IPS DF 6.9 (cell line): ENCODE results near the gene ABCC4.

Experiments
- DNase-seq: peaks from one replicate; pipeline ENCODE4 v3.0.0-alpha.2; 2013; ENCODE audit warnings: low read depth, low spot score
- H3K27ac ChIP-seq: one replicate; pipeline ENCODE4 v1.5.1; 2013; ENCODE audit warnings: low read length, control low read depth
- H3K27me3 ChIP-seq: 2 replicates; pipeline ENCODE4 v1.6.1; 2013; ENCODE audit warnings: mild to moderate bottlenecking, low read length; ENCODE audit not compliant: control insufficient read depth, insufficient read depth
- H3K36me3 ChIP-seq: 2 replicates; pipeline ENCODE4 v1.6.1; 2013; ENCODE audit warnings: low read length; ENCODE audit not compliant: control insufficient read depth, insufficient read depth
- H3K4me1 ChIP-seq: 2 replicates; pipeline ENCODE4 v1.6.1; 2013; ENCODE audit warnings: low read length; ENCODE audit not compliant: control insufficient read depth, insufficient read depth
- H3K4me3 ChIP-seq: 2 replicates; pipeline ENCODE4 v1.5.1; 2013; ENCODE audit warnings: mild to moderate bottlenecking, low read length
- H3K9me3 ChIP-seq: 2 replicates; pipeline ENCODE4 v1.6.1; 2013; ENCODE audit warnings: low read length, inconsistent platforms; ENCODE audit not compliant: control insufficient read depth, insufficient read depth
- WGBS: extraction: QIAGEN DNeasy Blood & Tissue Kit; methylation state at CpG from one replicate; pipeline ENCODE4 v1.1.7; 2013; ENCODE audit warnings: mixed read lengths, missing lambda C conversion rate; ENCODE audit not compliant: insufficient read length, insufficient coverage; 5-methylcytosine and 5-hydroxymethylcytosine counted together

Gene ABCC4

DNA sequence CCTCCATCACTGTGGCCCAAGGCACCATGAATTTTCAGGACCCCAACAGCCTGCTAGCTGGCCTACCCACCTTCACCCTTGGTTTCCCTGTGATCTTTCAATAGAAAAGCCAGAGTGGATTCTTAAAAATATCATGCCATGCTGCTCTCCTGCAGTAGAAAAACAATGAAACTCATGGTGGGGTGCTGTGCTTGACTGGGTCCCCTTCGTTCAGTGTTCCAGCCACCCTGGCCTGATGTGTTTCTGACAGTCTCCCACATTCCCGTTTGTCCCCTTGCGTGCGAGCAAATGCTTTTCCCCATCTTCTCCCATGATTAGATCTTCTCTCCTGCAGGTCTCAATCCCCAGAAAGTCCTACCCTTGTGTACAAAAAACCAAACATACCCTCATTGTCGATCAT is 43.2 kb downstream of the ABCC4 start:
- WGBS: 100% methylated on average over 1 of the region's 5 CpGs
- no peak overlapping the region for H3K4me3 ChIP-seq
- H3K27me3 ChIP-seq: no peaks in the 10 kb centered on the region
- DNase-seq: no peak
- H3K36me3 ChIP-seq: no peaks in the 10 kb centered on the region
- H3K27ac ChIP-seq: no peak overlapping the region
- H3K9me3 ChIP-seq: no peaks in the 10 kb centered on the region
- H3K4me1 ChIP-seq: no peaks in the 10 kb centered on the region

DNA sequence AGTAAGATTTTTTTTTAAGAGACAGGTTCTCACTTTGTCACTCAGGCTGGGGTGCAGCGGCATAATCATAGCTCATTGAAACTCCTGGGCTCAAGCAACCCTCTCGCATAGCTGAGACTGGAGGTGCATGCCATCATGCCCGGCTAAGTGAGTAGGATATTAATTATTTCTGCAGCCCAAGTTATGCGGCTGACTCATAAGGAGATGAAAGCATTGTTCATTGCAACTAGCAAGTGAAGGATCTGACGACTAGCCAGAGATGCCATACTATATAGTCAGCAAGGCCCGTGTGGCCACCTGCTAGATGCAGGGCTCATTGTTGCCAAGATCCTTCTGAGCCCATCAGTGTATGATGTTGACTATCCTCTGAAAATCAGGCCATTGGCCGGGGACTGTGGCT is 45.2 kb downstream of the ABCC4 start:
- no peak for DNase-seq
- H3K4me1 ChIP-seq: no peaks in the 10 kb centered on the region

DNA sequence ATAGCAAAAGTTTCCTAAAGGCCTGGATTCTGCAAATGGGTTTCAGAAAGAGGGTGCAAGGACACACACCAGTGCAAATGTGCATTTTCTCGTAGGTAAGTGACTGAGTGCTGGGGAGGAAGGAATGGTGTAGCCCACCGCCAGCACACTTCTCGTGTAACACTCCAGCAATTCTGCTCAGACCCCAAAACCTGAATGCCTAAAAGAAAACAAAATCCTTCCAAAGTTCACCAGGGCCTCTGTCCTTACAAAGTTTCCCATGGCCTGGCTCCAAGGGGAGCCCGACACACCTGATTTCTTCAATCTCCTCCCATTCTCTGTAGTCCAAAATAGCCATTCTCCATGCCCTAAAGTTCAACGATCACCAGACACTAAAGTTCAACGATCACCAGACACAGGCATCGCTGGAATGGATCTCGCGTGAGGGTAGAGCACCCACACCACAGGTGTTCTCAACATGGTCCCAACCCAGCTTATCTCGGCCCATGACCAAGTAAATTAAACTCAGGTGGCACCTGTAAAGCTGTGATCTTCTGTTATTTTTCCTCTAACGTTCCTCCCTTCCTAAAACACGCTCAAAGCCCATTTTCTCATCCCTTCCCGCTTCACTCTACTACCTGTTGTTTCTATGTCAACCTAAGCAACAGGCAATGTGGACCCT is 46.0 kb downstream of the ABCC4 start:
- Histone ChIP-seq H3K9me3 (no peaks in the 10 kb centered on the region), H3K27me3 (no peaks in the 10 kb centered on the region), H3K4me3 (no peak overlapping the region), H3K27ac (no peak overlapping the region), H3K36me3 (no peaks in the 10 kb centered on the region), H3K4me1 (no peaks in the 10 kb centered on the region)
- no peak for DNase-seq
- 100% methylated on average over 3 of the region's 13 CpGs for WGBS

More for the DNA sequence above, 45.2 kb downstream of the ABCC4 start:
- H3K36me3 ChIP-seq: no peaks in the 10 kb centered on the region
- no peaks in the 10 kb centered on the region for H3K27me3 ChIP-seq
- no peak overlapping the region for H3K27ac ChIP-seq
- H3K9me3 ChIP-seq: no peaks in the 10 kb centered on the region
- H3K4me3 ChIP-seq: no peak overlapping the region
- WGBS: no CpG with 5 or more reads among the region's 7 CpGs

DNA sequence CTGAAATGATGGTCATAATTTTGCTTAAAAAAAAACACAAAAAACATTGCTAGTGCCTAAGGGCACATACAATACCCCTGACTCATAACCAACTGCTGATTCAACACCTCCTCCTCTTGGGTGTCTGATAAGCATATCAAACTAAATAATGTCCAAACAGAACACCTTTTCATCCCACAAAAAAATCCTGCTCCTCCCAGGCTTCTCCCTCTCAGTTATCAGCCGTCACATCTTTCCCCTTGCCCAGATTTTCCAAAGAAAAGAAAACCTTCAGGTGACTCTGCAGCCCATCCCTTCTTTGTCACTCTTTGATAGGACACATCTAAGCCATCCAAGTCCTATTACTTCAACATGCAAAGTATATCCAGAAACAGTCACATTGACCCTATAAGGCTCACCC is 46.9 kb downstream of the ABCC4 start:
- Histone ChIP-seq H3K36me3 (no peaks in the 10 kb centered on the region), H3K27ac (no peak overlapping the region), H3K4me1 (no peaks in the 10 kb centered on the region), H3K9me3 (no peaks in the 10 kb centered on the region), H3K27me3 (no peaks in the 10 kb centered on the region), H3K4me3 (no peak overlapping the region)
- WGBS: no CpG with 5 or more reads among the region's 1 CpG
- DNase-seq: no peak

DNA sequence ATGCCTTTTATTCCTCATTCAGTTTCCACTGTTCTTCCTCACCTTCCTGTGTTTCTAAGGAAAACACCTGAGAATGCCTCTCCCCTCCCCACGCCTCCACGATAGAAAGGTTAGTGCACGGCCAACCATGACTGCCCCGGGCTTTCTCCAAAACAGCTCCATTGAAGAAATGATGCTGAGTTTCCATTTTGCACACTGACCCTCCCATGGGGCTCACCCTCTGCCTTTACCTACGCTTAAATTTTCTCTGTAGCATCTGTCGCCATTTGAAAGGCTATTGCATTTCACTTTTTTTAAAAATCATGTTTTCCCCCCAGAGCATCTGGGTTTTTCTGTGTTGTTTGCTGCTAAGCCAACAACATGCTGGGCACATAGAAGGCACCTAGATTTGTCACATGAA is 48.2 kb downstream of the ABCC4 start:
- Histone ChIP-seq H3K36me3 (no peaks in the 10 kb centered on the region), H3K4me3 (no peak overlapping the region), H3K4me1 (no peaks in the 10 kb centered on the region), H3K27ac (no peak overlapping the region), H3K27me3 (no peaks in the 10 kb centered on the region), H3K9me3 (no peaks in the 10 kb centered on the region)
- no CpG with 5 or more reads among the region's 6 CpGs for WGBS
- DNase-seq: no peak

DNA sequence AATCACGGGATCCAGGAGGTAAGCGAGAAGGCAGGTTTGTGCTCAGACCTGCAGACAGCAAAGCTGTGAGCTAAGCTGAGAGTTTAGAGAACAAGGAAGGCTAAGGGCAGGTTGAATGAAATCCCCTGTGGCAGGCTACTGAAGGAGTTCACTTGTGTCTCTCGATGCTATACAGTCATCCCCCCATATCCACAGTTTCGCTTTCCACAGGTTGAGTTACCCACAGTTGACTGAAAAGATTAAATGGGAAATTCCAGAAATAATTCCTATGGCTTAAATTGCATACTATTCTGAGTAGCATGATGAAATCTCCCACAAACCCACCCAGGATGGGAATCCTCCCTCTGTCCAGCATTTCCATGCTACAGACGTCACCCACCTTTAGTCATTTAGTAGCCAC is 49.6 kb downstream of the ABCC4 start:
- no peak overlapping the region for H3K27ac ChIP-seq
- no peaks in the 10 kb centered on the region for H3K27me3 ChIP-seq
- no peaks in the 10 kb centered on the region for H3K36me3 ChIP-seq
- H3K9me3 ChIP-seq: no peaks in the 10 kb centered on the region
- WGBS: no CpG with 5 or more reads among the region's 5 CpGs
- no peaks in the 10 kb centered on the region for H3K4me1 ChIP-seq
- no peak overlapping the region for H3K4me3 ChIP-seq
- DNase-seq: no peak

DNA sequence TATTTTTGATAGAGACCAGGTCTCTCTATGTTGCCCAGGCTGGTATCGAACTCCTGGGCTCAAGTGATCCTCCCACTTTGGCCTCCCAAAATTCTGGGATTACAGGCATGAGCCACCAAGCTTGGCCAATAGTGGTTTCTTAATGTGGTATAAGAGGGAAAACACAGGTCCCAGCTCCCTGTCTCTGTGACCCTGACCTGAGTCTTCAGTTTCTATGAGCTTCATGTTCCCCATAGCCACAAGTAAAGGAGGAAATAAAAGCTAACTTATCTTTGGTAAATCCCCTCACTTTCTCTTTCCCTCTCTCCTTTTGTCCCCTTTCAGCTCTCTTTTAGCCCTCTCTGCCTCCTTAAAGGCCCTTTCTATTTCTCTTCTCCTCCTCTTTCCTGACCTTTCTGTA is 50.3 kb downstream of the ABCC4 start:
- H3K36me3 ChIP-seq: no peaks in the 10 kb centered on the region
- WGBS: no CpG with 5 or more reads among the region's 1 CpG

DNA sequence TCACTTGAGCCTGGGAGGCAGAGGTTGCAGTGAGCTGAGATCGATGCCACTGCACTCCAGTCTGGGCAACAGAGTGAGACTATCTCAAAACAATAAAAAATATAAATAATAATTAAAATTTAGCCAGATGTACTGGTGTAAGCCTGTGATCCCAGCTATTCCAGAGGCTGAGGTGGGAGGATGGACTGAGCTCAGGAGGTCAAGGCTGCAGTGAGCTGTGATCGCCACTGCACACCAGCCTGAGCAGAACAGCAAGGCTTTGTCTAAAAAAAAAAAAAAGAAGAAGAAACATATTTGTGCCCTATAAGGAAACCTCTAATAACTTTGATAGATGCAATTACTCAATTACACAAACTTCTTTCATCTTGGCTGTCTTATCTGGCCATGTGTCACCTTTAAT is 52.3 kb downstream of the ABCC4 start:
- no peaks in the 10 kb centered on the region for H3K9me3 ChIP-seq
- no peak for DNase-seq
- no peaks in the 10 kb centered on the region for H3K27me3 ChIP-seq
- H3K27ac ChIP-seq: no peak overlapping the region
- no peak overlapping the region for H3K4me3 ChIP-seq
- no peaks in the 10 kb centered on the region for H3K36me3 ChIP-seq
- no CpG with 5 or more reads among the region's 2 CpGs for WGBS
- H3K4me1 ChIP-seq: no peaks in the 10 kb centered on the region

More for the DNA sequence above, 50.3 kb downstream of the ABCC4 start:
- H3K27ac ChIP-seq: no peak overlapping the region
- H3K9me3 ChIP-seq: no peaks in the 10 kb centered on the region
- H3K4me1 ChIP-seq: no peaks in the 10 kb centered on the region
- DNase-seq: no peak
- no peaks in the 10 kb centered on the region for H3K27me3 ChIP-seq
- H3K4me3 ChIP-seq: no peak overlapping the region

DNA sequence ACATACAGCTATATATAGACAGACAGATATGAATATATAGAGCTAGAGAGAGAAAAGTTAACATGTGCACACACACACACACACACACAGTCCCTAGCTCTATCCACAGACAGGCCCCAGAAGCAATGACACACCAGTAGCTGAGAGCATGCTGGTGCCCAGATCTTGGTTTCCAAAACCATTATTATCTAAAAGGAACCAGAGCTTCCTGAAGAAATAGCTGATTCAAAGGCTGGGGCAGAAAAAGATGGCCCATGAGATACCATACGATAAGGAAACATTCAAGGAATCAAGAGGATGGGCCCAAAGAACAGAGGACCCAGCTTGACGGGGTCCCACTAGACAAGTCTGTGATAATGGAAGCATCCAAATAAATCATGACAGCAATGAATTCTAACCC is 53.4 kb downstream of the ABCC4 start:
- WGBS: no CpG with 5 or more reads among the region's 2 CpGs
- H3K27me3 ChIP-seq: no peaks in the 10 kb centered on the region
- no peaks in the 10 kb centered on the region for H3K9me3 ChIP-seq
- H3K4me1 ChIP-seq: no peaks in the 10 kb centered on the region
- H3K27ac ChIP-seq: no peak overlapping the region
- no peak for DNase-seq
- no peak overlapping the region for H3K4me3 ChIP-seq
- no peaks in the 10 kb centered on the region for H3K36me3 ChIP-seq

DNA sequence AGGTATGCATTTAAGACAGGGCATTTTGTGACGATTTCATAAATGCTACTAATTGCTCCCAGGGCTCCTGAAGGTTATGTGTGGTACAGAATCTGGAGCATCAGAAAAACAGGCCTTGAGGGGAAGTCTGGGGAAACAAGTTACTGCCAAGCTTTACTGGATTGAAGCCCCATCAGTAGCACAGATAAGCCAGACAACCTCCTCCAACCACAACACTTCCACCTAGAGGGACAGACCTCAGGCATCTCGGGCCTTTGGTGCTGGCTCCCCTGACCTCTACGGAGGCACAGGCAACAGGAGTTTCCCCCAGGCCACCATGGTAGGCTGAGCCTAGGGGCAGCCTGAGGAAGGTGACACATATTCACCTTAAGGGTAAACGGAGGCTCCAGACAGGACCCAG is 54.1 kb downstream of the ABCC4 start:
- no peak overlapping the region for H3K27ac ChIP-seq
- no peaks in the 10 kb centered on the region for H3K27me3 ChIP-seq
- no peaks in the 10 kb centered on the region for H3K9me3 ChIP-seq
- no CpG with 5 or more reads among the region's 4 CpGs for WGBS
- no peak overlapping the region for H3K4me3 ChIP-seq
- no peak for DNase-seq
- no peaks in the 10 kb centered on the region for H3K36me3 ChIP-seq
- H3K4me1 ChIP-seq: no peaks in the 10 kb centered on the region

DNA sequence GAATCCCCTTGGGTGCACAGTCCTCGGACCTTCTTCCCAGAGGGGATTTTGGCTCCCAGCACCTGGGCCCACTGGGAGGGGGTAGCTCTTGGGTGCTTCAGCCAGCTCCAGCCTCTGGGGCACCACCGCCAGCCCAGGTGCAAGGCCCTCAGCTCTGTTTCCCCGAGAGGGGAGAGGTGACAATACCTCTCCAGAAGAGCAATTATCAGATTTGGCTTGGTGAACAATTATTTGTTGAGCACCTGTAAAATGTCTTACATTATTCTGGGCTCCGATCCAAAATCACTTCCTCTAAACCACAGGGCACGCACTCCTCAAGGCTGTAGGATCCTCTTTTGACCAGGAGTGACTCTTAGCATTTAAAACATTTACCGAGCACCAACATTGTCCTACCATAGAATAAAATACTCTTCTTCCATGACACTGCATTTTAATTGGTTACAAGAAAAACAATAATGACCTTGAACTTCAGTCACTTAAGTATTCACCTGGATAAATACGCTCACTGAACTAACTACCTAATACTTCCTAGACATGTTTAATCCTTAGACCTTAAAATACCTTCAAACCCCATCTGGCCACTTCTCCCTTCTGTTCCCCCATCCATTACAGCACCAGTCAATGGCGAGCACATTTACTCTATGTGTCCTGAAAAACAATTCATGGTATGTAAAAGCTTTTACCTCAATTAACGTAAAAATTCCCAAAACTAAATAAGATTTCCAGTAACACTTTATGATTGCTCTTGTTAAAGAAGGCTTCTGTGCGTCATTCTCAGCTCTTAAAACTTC is 54.8 kb downstream of the ABCC4 start:
- WGBS: no CpG with 5 or more reads among the region's 10 CpGs
- H3K36me3 ChIP-seq: no peaks in the 10 kb centered on the region
- no peak overlapping the region for H3K4me3 ChIP-seq
- H3K4me1 ChIP-seq: no peaks in the 10 kb centered on the region
- DNase-seq: no peak
- H3K27ac ChIP-seq: no peak overlapping the region
- H3K9me3 ChIP-seq: no peaks in the 10 kb centered on the region
- H3K27me3 ChIP-seq: no peaks in the 10 kb centered on the region
